T-helper 1 cell treated with Interleukin-12 subunit alpha and Interleukin-12 subunit beta and Interleukin-4 antibody, amounts not matched to agents 30 ng/mL and 1 ng/mL, for 36 hours (primary cell): ENCODE results near the gene MEPCE. TPM values are rescaled to one million over a fixed set of nuclear protein-coding genes. Genes with fewer than 3 reads are reported as not detected.

Experiments used
- intact Hi-C: fragments of 100-400 bp; cut with micrococcal nuclease; formaldehyde crosslinking; loops from one replicate; pipeline ENCODE4 v1.15.1; 2024
- total RNA-seq: library from RNA; stranded (reverse); gene quantifications from 2 replicates; pipeline ENCODE4 v1.2.3, GENCODE V29; 2022

MEPCE gene
- total RNA-seq, 1 donor from 2014 or later, result 43.4 TPM

- intact Hi-C loops, result no loop called here
Observed at GRCh38 chr7:100402241-100402640, 27.4 kb upstream of the MEPCE start.

DNA sequence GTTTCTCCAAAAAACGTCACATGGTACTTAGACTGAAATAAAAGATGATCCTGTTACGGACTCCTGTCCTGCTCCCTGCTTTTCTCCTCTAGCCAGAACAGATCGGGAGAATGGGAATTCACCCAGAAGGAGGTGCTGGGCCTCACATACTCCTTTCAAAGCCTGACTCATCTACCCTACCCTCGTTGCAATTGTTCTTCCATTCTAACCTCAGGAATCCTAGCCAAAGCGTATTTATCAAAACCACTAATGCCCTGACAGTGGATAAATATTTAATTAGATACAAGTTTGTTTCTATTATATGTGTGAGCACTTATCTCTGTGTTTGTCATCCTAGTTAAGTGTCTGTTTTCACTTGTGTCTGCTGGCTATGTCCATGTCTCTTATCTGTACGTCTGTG is 22.9 kb upstream of the MEPCE start:
- intact Hi-C loops, result loop anchor here (1.0 to 5.0 kb wide), 5 partner anchors 39 to 414 kb away; no protein-coding TSS in a partner anchor

DNA sequence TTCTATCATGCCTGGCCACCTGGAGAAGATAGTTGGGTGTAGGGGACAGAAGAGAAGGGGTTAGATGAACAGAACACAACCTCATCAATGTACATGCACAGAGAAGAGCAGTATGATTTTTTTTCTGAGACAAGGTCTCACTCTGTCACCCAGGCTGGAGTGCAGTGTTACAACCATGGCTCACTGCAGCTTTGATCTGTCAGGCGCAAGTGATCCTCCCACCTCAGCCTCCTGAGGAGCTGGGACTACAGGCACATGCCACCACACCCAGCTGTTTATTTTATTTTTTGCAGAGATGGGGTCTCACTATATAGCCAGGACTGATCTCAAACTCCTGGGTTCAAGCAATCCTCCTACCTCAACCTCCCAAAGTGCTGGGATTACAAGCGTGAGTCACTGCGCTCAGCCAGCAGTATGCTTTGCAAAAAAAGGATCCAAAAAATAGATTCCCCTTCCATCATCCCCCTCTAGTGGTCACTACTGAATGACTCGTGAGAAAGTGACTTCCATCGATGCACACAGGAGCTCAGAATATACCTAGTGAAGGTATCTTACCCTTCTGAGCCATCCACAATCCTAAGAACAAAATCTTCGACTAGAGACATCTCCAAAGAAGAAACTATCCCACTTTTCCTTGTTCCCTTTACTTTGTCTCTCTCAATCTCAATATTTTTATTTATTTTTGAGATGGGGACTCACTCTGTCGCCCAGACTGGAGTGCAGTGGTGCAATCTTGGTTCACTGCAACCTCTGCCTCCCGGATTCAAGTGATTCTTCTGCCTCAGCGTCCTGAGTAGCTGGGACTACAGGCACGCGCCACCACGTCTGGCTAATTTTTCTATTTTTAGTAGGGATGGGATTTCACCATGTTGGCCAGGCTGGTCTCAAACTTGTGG is 22.1 kb upstream of the MEPCE start:
- intact Hi-C loops, result loop anchor here (1.0 to 5.0 kb wide), 5 partner anchors 40 to 415 kb away; no protein-coding TSS in a partner anchor

DNA sequence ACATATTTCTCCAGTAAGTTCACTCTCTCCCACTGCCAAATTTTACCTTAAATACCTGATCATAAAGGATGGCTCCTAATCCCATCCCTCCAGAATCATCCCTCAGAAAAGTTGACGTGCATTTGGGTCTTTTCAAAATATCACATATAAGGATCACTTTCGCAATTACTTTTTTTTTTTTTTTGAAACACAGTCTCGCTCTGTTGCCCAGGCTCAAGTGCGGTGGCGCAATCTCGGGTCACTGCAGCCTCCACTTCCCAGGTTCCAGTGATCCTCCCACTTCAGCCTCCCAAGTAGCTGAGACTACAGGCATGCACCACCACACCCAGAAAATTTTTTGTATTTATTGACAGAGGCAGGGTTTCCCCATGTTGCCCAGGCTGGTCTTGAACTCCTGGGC is 18.5 kb upstream of the MEPCE start:
- intact Hi-C loops, result no loop called here

- intact Hi-C loops, result no loop called here
Observed at GRCh38 chr7:100413346-100413745, 16.3 kb upstream of the MEPCE start.

- intact Hi-C loops, result no loop called here
Observed at GRCh38 chr7:100413889-100414288, 15.7 kb upstream of the MEPCE start.

- intact Hi-C loops, result no loop called here
Observed at GRCh38 chr7:100415448-100415847, 14.2 kb upstream of the MEPCE start.

GRCh38 chr7:100418930-100419659 is 10.5 kb upstream of the MEPCE start:
- intact Hi-C loops, result no loop called here

DNA sequence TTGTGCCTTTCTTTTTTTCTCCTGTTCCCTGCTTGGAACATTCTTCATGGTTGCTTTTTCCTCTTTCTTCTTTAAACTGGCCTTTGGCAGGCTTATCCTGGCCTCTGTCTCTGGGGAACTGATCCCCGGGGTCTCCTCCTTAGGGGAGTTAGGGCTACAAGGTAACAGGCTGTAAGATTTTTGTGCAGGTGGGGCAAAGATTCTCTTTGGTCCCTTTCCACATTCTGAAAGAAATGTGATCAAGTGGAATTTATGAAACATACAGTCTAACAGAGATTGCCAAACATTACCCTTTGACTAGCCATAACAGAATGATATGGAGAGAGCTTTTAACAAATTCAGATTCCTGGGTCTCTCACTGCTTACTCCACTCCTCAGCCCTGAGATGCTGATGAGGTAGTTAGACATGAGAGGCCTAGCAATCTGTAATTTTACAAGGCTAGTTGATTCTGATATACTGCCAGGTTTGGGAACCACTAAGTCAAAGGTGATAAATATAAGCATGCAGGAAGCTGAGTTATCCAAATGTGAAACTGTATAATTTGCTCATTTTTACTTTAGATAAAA is 9.9 kb upstream of the MEPCE start:
- intact Hi-C loops, result no loop called here

DNA sequence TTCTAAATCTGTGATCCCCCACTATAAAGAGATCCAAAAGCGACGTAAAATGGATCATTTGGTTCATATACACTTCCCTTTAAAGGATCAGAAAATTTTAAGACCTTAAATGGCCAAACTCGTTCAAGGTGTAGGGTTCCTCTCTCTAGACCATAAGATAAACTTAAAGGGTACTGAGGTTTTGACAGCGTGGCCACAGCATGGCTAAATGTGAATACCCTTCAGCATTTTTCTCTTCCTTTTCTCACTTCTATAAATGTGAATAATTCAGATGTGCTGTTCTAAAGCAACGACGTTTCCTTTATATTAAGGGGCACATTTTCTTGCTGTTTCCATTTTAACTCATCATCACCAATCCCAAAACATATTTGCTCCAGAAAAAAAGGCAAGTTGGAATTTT is 6.3 kb upstream of the MEPCE start:
- intact Hi-C loops, result no loop called here

GRCh38 chr7:100425347-100425746 is 4.3 kb upstream of the MEPCE start:
- intact Hi-C loops, result no loop called here

GRCh38 chr7:100426516-100426915 is 3.1 kb upstream of the MEPCE start:
- intact Hi-C loops, result no loop called here

GRCh38 chr7:100427762-100428198 is 1.9 kb upstream of the MEPCE start:
- intact Hi-C loops, result loop anchor here (1.0 to 2.0 kb wide), 14 partner anchors 9 to 1019 kb away; partner anchors contain the start of genes BUD31, LAMTOR4, MBLAC1 and PDAP1

DNA sequence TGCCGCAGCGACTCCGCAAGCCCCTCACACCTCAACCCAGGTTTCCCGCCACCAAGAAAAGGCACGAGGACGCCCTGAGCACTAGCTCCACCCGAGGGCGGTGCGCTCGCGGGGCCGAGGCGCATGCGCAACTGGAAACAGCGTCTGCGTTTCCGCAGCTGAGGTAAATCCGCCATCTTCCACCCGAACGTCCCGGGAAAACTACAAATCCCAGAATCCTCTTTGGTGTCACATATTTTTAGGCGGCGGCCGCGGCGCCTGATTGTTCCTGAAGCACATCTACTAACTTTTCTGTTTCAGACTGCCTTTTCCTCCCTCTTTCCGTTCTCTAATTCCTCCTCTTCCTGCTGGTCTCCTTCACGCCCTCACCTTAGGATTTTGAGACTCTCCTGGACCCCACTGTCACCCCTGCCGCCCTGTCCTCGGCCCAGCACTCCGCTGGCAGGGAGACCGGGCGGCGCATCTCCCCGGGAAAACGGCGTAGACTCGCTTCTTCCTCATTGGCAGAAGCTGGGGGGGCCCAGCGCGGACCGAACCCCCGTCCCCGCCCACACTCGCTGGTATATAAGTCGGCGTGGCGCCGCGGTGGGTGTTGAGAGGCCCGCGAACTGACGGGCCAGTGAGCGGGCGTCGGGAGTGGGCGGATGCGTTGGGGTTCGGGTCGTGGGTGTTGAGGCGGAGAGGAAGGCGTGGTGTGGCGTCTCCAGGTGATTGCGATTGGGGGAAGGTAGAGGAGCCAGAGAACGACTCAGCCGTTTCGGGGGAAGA is 1.2 kb upstream of the MEPCE start, which contains the start of gene ZCWPW1:
TSS of gene ZCWPW1 (minus strand) at position 505 of the 768 bp plus-strand sequence. CDS start 8,054 bp downstream, outside the sequence.
- intact Hi-C loops, result loop anchor here (1.0 to 2.0 kb wide), 14 partner anchors 8 to 1020 kb away; partner anchors contain the start of genes BUD31, LAMTOR4, MBLAC1 and PDAP1

DNA sequence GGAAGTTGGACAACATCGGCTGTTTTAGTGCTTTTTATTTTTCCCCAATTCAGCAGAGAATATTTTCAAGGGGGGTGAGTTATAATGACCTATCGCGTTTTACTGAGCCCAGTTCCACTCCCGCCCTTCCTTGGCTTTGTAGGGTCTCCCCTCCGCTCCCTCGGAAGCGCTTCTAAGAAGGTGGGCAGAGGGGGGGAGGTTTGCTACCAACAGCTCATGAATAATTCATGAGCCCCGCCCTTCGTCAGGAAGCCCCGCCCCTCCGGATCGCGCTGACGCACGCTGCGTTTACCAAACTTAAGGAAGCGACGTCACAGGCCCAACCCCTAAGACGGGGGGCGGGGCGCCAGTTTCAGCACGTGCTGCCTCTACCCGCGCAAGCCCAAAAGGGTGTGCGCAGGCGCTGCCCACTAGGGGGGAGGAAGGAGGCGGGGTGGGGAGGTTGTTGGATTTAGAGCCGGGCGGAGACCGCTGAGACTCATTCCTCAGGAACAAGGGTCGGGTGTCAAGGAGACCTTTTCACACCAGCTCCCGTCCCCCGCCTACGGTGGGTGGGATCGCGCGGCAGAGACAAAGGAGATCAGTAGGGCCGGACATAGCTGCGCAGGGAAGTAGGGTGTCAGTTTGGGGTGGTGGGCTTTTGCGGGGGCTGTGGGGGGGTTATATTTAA is 529 bp upstream of the MEPCE start:
- intact Hi-C loops, result loop anchor here (1.0 to 2.0 kb wide), 25 partner anchors 7 to 1021 kb away; partner anchors contain the start of genes AGFG2, AP4M1, BUD31 and FBXO24

- intact Hi-C loops, result no loop called here
Observed at GRCh38 chr7:100430493-100431285, 1.1 kb downstream of the MEPCE start.

GRCh38 chr7:100431286-100431735 is 1.7 kb downstream of the MEPCE start:
- intact Hi-C loops, result no loop called here

GRCh38 chr7:100432053-100432452 is 2.4 kb downstream of the MEPCE start:
- intact Hi-C loops, result no loop called here

GRCh38 chr7:100432621-100433275 is 3.1 kb downstream of the MEPCE start:
- intact Hi-C loops, result no loop called here
